ENCODE data around the gene INAFM2.

DNA sequence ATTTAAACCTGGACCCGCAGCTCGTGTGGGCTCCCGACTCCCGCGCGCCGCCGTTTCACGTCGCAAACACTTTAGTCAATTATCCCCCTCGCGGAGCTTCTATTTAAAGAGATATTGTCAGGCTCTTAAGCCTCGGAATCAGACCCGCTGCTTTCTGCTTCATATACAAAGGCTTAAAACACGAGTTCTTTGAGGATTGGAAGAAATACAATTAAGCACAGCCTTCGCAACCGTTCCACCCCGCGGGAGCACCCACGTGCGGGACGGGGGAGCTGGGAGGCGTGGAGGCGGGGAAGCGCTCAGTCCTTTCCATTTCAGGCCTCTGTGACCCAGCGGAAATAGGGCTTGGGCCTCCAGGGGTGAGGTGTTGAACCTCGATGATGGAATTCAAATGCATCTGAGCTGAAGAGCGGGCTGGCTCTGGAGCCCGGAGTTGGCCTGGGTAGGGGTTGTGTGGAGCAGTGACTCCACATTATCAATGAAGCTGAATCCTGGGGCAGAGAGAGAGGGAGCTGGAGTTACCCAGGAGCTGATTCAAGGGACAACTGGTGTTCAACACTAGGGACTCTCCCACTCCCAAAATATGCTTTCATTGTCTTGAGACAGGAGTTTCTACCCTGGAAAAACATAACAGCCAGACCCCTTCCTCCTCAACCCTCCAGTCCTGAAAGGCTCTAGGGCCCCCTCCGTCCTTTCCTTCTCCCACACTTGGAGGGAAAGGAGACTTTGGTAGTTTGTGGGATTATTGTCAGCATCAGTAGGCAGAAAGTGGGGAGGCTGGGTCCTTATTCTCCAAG, 43.0 kb upstream of the INAFM2 start:
- TF ChIP-seq, protein P1, sequence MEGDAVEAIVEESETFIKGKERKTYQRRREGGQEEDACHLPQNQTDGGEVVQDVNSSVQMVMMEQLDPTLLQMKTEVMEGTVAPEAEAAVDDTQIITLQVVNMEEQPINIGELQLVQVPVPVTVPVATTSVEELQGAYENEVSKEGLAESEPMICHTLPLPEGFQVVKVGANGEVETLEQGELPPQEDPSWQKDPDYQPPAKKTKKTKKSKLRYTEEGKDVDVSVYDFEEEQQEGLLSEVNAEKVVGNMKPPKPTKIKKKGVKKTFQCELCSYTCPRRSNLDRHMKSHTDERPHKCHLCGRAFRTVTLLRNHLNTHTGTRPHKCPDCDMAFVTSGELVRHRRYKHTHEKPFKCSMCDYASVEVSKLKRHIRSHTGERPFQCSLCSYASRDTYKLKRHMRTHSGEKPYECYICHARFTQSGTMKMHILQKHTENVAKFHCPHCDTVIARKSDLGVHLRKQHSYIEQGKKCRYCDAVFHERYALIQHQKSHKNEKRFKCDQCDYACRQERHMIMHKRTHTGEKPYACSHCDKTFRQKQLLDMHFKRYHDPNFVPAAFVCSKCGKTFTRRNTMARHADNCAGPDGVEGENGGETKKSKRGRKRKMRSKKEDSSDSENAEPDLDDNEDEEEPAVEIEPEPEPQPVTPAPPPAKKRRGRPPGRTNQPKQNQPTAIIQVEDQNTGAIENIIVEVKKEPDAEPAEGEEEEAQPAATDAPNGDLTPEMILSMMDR (IDR thresholded peaks at IDR 0.05): no peak
- peak; percentile 58 for TF ChIP-seq EZH2phosphoT487 (IDR thresholded peaks at IDR 0.05)
